ENCODE results near the gene ECI2. TPM values are rescaled to one million over a fixed set of nuclear protein-coding genes. Genes with fewer than 3 reads are reported as not detected.

Gene ECI2
- total and polyA plus RNA-seq, 2 experiments from 2014 or later, result 99.6 to 173 TPM

- Histone ChIP-seq H3K27me3 (no peaks in the 10 kb centered on the region), H3K36me3 (no peaks in the 10 kb centered on the region), H3K4me3 (no peak overlapping the region), H3K27ac (no peak overlapping the region), H3K9me3 (ENCODE audit: low read depth) (no peaks in the 10 kb centered on the region), H3K4me1 (ENCODE audit: low read depth) (peaks cover 2% of the 10 kb centered on the region)
- TF ChIP-seq CTCF (IDR thresholded peaks at IDR 0.05; ENCODE audit: low read depth, low read length), result no peak
- no peak for DNase-seq (ENCODE audit: low read depth in 1 of 2, low spot score in 1 of 2)
These were observed 38.7 kb upstream of the ECI2 start for GRCh38 chr6:4174042-4174441.

GRCh38 chr6:4172368-4172767 is 37.0 kb upstream of the ECI2 start:
- TF ChIP-seq CTCF (IDR thresholded peaks at IDR 0.05; ENCODE audit: low read depth, low read length), result no peak
- no peaks in the 10 kb centered on the region for H3K27me3 ChIP-seq
- no peaks in the 10 kb centered on the region for H3K9me3 ChIP-seq (ENCODE audit: low read depth)
- H3K27ac ChIP-seq, result no peak overlapping the region
- no peak for DNase-seq (ENCODE audit: low read depth in 1 of 2, low spot score in 1 of 2)
- peaks cover 2% of the 10 kb centered on the region for H3K4me1 ChIP-seq (ENCODE audit: low read depth)
- H3K4me3 ChIP-seq, result no peak overlapping the region
- H3K36me3 ChIP-seq, result no peaks in the 10 kb centered on the region

GRCh38 chr6:4170297-4170696 is 34.9 kb upstream of the ECI2 start:
- H3K4me1 ChIP-seq (ENCODE audit: low read depth), result peaks cover 2% of the 10 kb centered on the region
- no peaks in the 10 kb centered on the region for H3K36me3 ChIP-seq
- no peak for DNase-seq (ENCODE audit: low read depth in 1 of 2, low spot score in 1 of 2)
- H3K27me3 ChIP-seq, result no peaks in the 10 kb centered on the region
- H3K4me3 ChIP-seq, result no peak overlapping the region
- H3K27ac ChIP-seq, result no peak overlapping the region
- TF ChIP-seq CTCF (IDR thresholded peaks at IDR 0.05; ENCODE audit: low read depth, low read length), result no peak
- no peaks in the 10 kb centered on the region for H3K9me3 ChIP-seq (ENCODE audit: low read depth)

GRCh38 chr6:4169028-4169789 is 33.8 kb upstream of the ECI2 start:
- no peak for DNase-seq (ENCODE audit: low read depth in 1 of 2, low spot score in 1 of 2)
- Histone ChIP-seq H3K27me3 (no peaks in the 10 kb centered on the region), H3K36me3 (no peaks in the 10 kb centered on the region), H3K4me3 (no peak overlapping the region), H3K9me3 (ENCODE audit: low read depth) (no peaks in the 10 kb centered on the region), H3K4me1 (ENCODE audit: low read depth) (peaks cover 3% of the 10 kb centered on the region), H3K27ac (no peak overlapping the region)
- no peak for TF ChIP-seq CTCF (IDR thresholded peaks at IDR 0.05; ENCODE audit: low read depth, low read length)

- TF ChIP-seq CTCF (IDR thresholded peaks at IDR 0.05; ENCODE audit: low read depth, low read length), result no peak
- no peak for DNase-seq (ENCODE audit: low read depth in 1 of 2, low spot score in 1 of 2)
- Histone ChIP-seq H3K27me3 (no peaks in the 10 kb centered on the region), H3K4me1 (ENCODE audit: low read depth) (peaks cover 16% of the 10 kb centered on the region), H3K9me3 (ENCODE audit: low read depth) (no peaks in the 10 kb centered on the region), H3K4me3 (no peak overlapping the region), H3K27ac (no peak overlapping the region), H3K36me3 (no peaks in the 10 kb centered on the region)
These were observed 32.5 kb upstream of the ECI2 start for GRCh38 chr6:4167833-4168232.

Data from cardiac muscle cell (in vitro differentiated cells and primary cell).